Epithelial cell of proximal tubule (primary cell): ENCODE data around the gene MYH7B. TPM values are rescaled to one million over a fixed set of nuclear protein-coding genes. Genes with fewer than 3 reads are reported as not detected.

Experiments used
- DNase-seq: peaks from one replicate; pipeline ENCODE4 v3.0.0-alpha.2; 2011; ENCODE audit warnings: low read depth
- H3K4me3 ChIP-seq: 2 replicates; pipeline ENCODE4 v1.5.1; 2011; ENCODE audit warnings: low read depth, mild to moderate bottlenecking, low read length
- total RNA-seq: library from RNA; depleted of rRNA; stranded (reverse); fragments of >200 nt; gene quantifications from 2 replicates; pipeline ENCODE4 v1.2.3, GENCODE V29; 2015
- TF ChIP-seq, protein P1 (sequence below): conservative IDR thresholded peaks from 2 replicates; pipeline ENCODE4 v1.5.1; 2012; ENCODE audit warnings: low read depth, mild to moderate bottlenecking, low read length

The MYH7B gene
- total RNA-seq, 1 donor from 2014 or later: not detected

- no peak overlapping the region for H3K4me3 ChIP-seq
- DNase-seq: no peak
- TF ChIP-seq, protein P1, sequence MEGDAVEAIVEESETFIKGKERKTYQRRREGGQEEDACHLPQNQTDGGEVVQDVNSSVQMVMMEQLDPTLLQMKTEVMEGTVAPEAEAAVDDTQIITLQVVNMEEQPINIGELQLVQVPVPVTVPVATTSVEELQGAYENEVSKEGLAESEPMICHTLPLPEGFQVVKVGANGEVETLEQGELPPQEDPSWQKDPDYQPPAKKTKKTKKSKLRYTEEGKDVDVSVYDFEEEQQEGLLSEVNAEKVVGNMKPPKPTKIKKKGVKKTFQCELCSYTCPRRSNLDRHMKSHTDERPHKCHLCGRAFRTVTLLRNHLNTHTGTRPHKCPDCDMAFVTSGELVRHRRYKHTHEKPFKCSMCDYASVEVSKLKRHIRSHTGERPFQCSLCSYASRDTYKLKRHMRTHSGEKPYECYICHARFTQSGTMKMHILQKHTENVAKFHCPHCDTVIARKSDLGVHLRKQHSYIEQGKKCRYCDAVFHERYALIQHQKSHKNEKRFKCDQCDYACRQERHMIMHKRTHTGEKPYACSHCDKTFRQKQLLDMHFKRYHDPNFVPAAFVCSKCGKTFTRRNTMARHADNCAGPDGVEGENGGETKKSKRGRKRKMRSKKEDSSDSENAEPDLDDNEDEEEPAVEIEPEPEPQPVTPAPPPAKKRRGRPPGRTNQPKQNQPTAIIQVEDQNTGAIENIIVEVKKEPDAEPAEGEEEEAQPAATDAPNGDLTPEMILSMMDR: no peak
These were observed 49.2 kb downstream of the MYH7B start for GRCh38 chr20:35004749-35005462.

Other genes with a start within 250 kb of the MYH7B start
- 10.6 and 15.5 TPM in 2 replicates for gene NCOA6, start 130.2 kb upstream of the MYH7B start, total RNA-seq
- gene GGT7, start 83.0 kb upstream of the MYH7B start, total RNA-seq: 2.9 and 9.2 TPM in 2 replicates
- 24.3 and 28.1 TPM in 2 replicates for gene ACSS2, start 79.3 kb upstream of the MYH7B start, total RNA-seq
- gene GSS, start 62 bp upstream of the MYH7B start, total RNA-seq: 76.2 and 82.8 TPM in 2 replicates
- gene TRPC4AP, start 136.9 kb downstream of the MYH7B start, total RNA-seq: 58.6 and 82.2 TPM in 2 replicates
- gene EDEM2, start 191.5 kb downstream of the MYH7B start, total RNA-seq: 20.4 and 35.2 TPM in 2 replicates
- 39.3 and 56.6 TPM in 2 replicates for gene PROCR, start 216.2 kb downstream of the MYH7B start, total RNA-seq